SK-N-MC (cell line): ENCODE measurements around the gene NDST4.

Experiments
- DNase-seq: peaks from one replicate; pipeline ENCODE4 v3.0.0-alpha.2; 2011; ENCODE audit warnings: low read depth, low spot score
- H3K27ac ChIP-seq: fragments of 200-600 bp; sonication (generic); 2 replicates; pipeline ENCODE4 v1.5.1; 2016; ENCODE audit warnings: mixed run types
- H3K36me3 ChIP-seq: fragments of 200-600 bp; sonication (generic); 2 replicates; pipeline ENCODE4 v1.6.1; 2017; ENCODE audit warnings: antibody characterized with exemption, low read length, mixed read lengths; ENCODE audit not compliant: insufficient read depth
- H3K4me3 ChIP-seq: fragments of 200-600 bp; sonication (generic); 2 replicates; pipeline ENCODE4 v1.5.1; 2016
- H3K9ac ChIP-seq: fragments of 200-600 bp; sonication (generic); 2 replicates; pipeline ENCODE4 v1.8.0; 2017; ENCODE audit warnings: mixed run types, mixed read lengths; ENCODE audit not compliant: insufficient read length
- H3K9me3 ChIP-seq: fragments of 200-600 bp; sonication (generic); 2 replicates; pipeline ENCODE4 v1.6.1; 2017; ENCODE audit warnings: low read depth, mild to moderate bottlenecking, antibody characterized with exemption, low read length, moderate library complexity, mixed read lengths
- EZH2 ChIP-seq: fragments of 200-600 bp; sonication (generic); IDR thresholded peaks from one replicate; pipeline ENCODE4 v1.6.1; 2017; ENCODE audit warnings: antibody characterized with exemption
- FOXP2 ChIP-seq: optimal IDR thresholded peaks from 2 replicates; pipeline ENCODE3; 2011; ENCODE audit warnings: mild to moderate bottlenecking, moderate library complexity; ENCODE audit not compliant: insufficient read depth; ENCODE audit errors: extremely low read length, control extremely low read depth
- POLR2AphosphoS5 ChIP-seq: IDR thresholded peaks from 2 replicates; pipeline ENCODE4 v1.6.1; 2012; ENCODE audit warnings: mild to moderate bottlenecking, low read depth, low read length, borderline replicate concordance

Gene NDST4

DNA sequence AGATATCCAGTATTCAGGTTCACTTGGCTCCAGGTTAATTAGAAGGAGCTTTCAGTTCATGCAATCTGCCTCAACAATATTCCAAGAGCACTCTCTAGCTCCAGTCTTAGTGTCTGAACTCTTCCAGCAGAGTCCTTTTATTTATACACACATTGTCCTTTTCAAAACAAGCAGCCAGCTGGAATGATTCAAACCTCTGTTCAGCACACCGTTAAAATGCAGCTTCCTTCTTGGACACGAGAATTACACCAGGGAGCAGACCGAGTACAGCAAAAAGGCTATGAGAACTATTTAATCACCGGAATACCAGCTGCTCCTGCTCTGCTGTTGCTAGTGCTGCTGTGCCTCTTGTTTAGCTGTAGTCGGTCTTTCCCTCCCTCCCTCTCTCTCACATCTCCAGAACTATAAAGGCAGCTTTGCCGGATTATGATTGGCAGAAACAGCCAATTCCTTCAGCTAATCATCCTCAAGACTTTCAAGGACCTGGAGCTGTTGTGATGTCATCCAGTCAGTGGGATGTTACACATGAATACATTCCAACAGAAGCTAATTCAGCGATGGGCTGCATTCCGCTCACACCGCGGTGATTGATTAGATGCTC, at the start of gene NDST4:
Gene NDST4, minus strand, starts transcription at position 115 of the 601 bp plus-strand sequence. CDS start 36,584 bp downstream, outside the sequence.
- Histone ChIP-seq H3K4me3 (peak within 1 kb of the TSS; percentile 97), H3K36me3 (peaks cover 3% of the 10 kb centered on the region; the same call in 1 of the 2 replicates), H3K27ac (peak within 1 kb of the TSS; percentile 92), H3K9me3 (no peaks in the 10 kb centered on the region), H3K9ac (peak within 1 kb of the TSS; percentile 98)
- peak; percentile 93 for DNase-seq
- TF ChIP-seq POLR2AphosphoS5 (peak; percentile 95), FOXP2 (no peak)

GRCh38 chr4:115159141-115159540, 45.7 kb upstream of the NDST4 start:
- Histone ChIP-seq H3K9me3 (peaks cover 5% of the 10 kb centered on the region; the same call in 1 of the 2 replicates), H3K9ac (no peak overlapping the region), H3K4me3 (no peak overlapping the region), H3K27ac (no peak overlapping the region), H3K36me3 (peaks cover 4% of the 10 kb centered on the region; the same call in 1 of the 2 replicates)
- DNase-seq: no peak
- no peak for TF ChIP-seq FOXP2
- no peak for TF ChIP-seq EZH2

- Histone ChIP-seq H3K9ac (no peak overlapping the region), H3K36me3 (peaks cover 4% of the 10 kb centered on the region; the same call in 1 of the 2 replicates), H3K4me3 (no peak overlapping the region), H3K27ac (no peak overlapping the region), H3K9me3 (peaks cover 5% of the 10 kb centered on the region; the same call in 1 of the 2 replicates)
- TF ChIP-seq POLR2AphosphoS5: no peak
- no peak for TF ChIP-seq EZH2
- no peak for TF ChIP-seq FOXP2
- DNase-seq: no peak
Measured at GRCh38 chr4:115158296-115158695, 44.9 kb upstream of the NDST4 start.

DNA sequence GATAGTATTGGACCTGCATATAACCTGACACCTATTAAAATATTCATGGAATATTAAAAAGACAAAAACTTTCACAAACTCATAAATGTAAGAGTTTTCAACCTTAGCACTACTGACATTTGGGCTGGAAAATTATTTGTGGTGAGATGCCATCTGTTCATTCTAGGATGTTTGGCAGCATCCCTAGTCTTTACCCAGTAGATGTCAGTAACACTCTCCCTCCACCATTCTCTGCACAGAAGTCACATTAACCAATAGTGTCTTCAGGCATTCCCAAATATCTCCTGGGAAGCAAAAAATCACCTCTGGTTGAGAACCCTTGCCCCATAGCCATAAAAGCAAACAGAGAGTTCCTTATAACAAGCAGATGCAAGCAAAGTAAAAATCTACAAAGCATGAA, 41.4 kb upstream of the NDST4 start:
- no peak for DNase-seq
- no peak for TF ChIP-seq EZH2
- TF ChIP-seq FOXP2: no peak
- no peak for TF ChIP-seq POLR2AphosphoS5

DNA sequence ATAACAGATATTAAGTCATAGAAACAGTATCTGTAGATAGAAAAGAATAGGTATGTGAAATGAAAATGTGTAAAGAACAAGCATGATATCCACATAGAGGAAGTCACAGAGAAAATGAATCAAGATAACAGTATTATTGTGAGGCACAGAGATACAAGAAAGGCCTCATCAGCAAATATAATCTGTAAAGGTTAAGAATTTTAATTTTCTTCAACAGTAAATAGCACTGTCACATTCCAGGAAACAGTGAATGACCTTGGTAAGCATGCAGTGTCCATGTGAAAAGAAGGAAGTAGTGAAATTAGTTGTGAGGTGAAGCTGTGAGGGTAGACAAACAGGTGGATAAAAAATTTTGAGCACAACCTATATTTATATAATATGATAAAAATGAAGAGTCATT, 39.5 kb upstream of the NDST4 start:
- Histone ChIP-seq H3K27ac (no peak overlapping the region), H3K4me3 (no peak overlapping the region), H3K36me3 (peaks cover 2% of the 10 kb centered on the region; the same call in 1 of the 2 replicates), H3K9ac (no peak overlapping the region), H3K9me3 (peaks cover 3% of the 10 kb centered on the region; the same call in 1 of the 2 replicates)
- TF ChIP-seq EZH2 (no peak), FOXP2 (no peak), POLR2AphosphoS5 (no peak)
- no peak for DNase-seq

More for the DNA sequence above, 41.4 kb upstream of the NDST4 start:
- H3K4me3 ChIP-seq: no peak overlapping the region
- H3K9me3 ChIP-seq: peaks cover 5% of the 10 kb centered on the region; the same call in 1 of the 2 replicates
- no peak overlapping the region for H3K27ac ChIP-seq
- H3K9ac ChIP-seq: no peak overlapping the region
- H3K36me3 ChIP-seq: peaks cover 4% of the 10 kb centered on the region; the same call in 1 of the 2 replicates

GRCh38 chr4:115152081-115152480, 38.7 kb upstream of the NDST4 start:
- Histone ChIP-seq H3K9me3 (no peaks in the 10 kb centered on the region), H3K36me3 (no peaks in the 10 kb centered on the region), H3K4me3 (no peak overlapping the region), H3K27ac (no peak overlapping the region), H3K9ac (no peak overlapping the region)
- DNase-seq: no peak
- no peak for TF ChIP-seq EZH2
- no peak for TF ChIP-seq FOXP2
- TF ChIP-seq POLR2AphosphoS5: no peak

DNA sequence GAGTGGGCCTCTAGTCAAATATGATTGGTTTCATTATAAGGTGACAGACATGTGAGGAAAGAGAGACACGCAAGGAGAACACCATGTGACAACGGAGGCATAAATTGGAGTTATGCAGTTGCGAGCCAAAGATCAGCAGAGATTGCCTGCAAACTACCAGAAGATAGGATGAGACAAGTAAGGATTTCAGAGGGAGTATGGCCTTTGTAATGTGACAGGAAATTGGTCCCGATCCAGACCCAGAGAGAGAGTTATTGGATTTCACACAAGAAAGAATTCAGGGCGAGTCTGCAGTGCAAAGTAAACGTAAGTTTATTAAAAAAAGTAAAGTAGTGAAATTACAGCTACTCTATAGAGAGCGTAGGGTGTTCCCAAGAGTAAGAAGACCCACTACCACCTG, 35.7 kb upstream of the NDST4 start:
- H3K9ac ChIP-seq: no peak overlapping the region

DNA sequence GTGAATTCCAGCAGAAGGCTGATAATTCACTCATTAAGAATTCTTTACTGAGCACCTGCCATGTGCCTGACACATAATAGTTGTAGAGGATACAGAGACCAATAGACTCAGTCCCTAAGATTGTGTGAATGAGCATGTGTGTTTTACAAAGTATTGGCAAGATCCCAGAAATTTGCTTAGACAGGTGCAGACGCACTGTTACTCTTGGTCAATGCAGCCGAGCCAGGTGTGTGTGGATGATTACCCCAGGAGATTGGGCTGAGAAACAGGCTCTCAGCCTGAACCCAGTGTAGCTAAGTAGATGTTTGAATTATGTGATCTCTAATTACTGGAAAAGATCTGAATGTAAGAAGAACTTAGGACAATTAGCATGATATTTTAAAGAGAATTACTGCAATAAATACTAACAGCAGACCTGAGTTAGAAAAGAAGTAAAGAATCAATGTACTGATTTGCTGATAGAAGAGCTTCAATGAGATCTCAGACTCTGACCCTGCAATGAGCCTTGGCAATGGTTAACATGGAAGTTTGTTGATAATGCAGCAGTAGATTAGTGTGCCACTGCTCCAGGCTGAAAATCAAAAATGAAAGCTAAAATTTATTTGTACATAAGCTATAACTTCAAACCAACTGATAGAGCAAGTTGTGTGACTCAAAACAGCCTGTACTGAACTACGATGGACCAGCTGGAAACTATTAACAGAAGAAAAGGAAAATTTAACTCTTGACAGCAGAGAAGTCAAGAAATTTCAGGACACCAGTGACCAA, 32.2 kb upstream of the NDST4 start:
- TF ChIP-seq FOXP2 (no peak), EZH2 (no peak), POLR2AphosphoS5 (no peak)
- Histone ChIP-seq H3K9ac (no peak overlapping the region), H3K4me3 (no peak overlapping the region), H3K9me3 (no peaks in the 10 kb centered on the region), H3K27ac (no peak overlapping the region), H3K36me3 (no peaks in the 10 kb centered on the region)
- DNase-seq: no peak

More for the DNA sequence above, 35.7 kb upstream of the NDST4 start:
- Histone ChIP-seq H3K9me3 (no peaks in the 10 kb centered on the region), H3K4me3 (no peak overlapping the region), H3K36me3 (no peaks in the 10 kb centered on the region), H3K27ac (no peak overlapping the region)
- no peak for TF ChIP-seq POLR2AphosphoS5
- no peak for TF ChIP-seq EZH2
- no peak for TF ChIP-seq FOXP2
- no peak for DNase-seq
